Measurements from ENCODE around the gene KIF1A.

Gene KIF1A

GRCh38 chr2:240796543-240797499, 23.2 kb downstream of the KIF1A start:
- TF ChIP-seq RAD21 (IDR thresholded peaks at IDR 0.05; ENCODE audit: low read depth), result no peak
- no peak for TF ChIP-seq USF1 (IDR thresholded peaks at IDR 0.05)
- TF ChIP-seq CREB1 (IDR thresholded peaks at IDR 0.05; ENCODE audit: low read depth), result no peak
- no peak for TF ChIP-seq CEBPB (IDR thresholded peaks at IDR 0.05)
- no peak for TF ChIP-seq TCF12 (IDR thresholded peaks at IDR 0.05; ENCODE audit: low read depth)
- TF ChIP-seq TAF1 (IDR thresholded peaks at IDR 0.05; ENCODE audit: low read depth), result no peak
- TF ChIP-seq ZBTB7A (IDR thresholded peaks at IDR 0.05; ENCODE audit: low read depth), result no peak
- TF ChIP-seq TEAD4 (IDR thresholded peaks at IDR 0.05), result no peak
- no peak for TF ChIP-seq YY1 (IDR thresholded peaks at IDR 0.05; ENCODE audit: low read depth)
- no peak for TF ChIP-seq REST (IDR thresholded peaks at IDR 0.05; ENCODE audit: low read depth)
- no peak for TF ChIP-seq NFIC (IDR thresholded peaks at IDR 0.05)
- TF ChIP-seq FOXM1 (IDR thresholded peaks at IDR 0.05; ENCODE audit: borderline replicate concordance, low read depth), result no peak
- TF ChIP-seq EP300 (IDR thresholded peaks at IDR 0.05; ENCODE audit: borderline replicate concordance), result no peak

- no peak for TF ChIP-seq TAF1 (IDR thresholded peaks at IDR 0.05; ENCODE audit: low read depth)
- TF ChIP-seq REST (IDR thresholded peaks at IDR 0.05; ENCODE audit: low read depth), result no peak
- TF ChIP-seq EGR1 (IDR thresholded peaks at IDR 0.05), result no peak
- TF ChIP-seq RAD21 (IDR thresholded peaks at IDR 0.05; ENCODE audit: low read depth), result no peak
- no peak for TF ChIP-seq CREB1 (IDR thresholded peaks at IDR 0.05; ENCODE audit: low read depth)
- TF ChIP-seq FOXM1 (IDR thresholded peaks at IDR 0.05; ENCODE audit: borderline replicate concordance, low read depth), result no peak
- TF ChIP-seq CEBPB (IDR thresholded peaks at IDR 0.05), result no peak
Observed at GRCh38 chr2:240795916-240796510, 24.0 kb downstream of the KIF1A start.

- TF ChIP-seq RAD21 (IDR thresholded peaks at IDR 0.05; ENCODE audit: low read depth), result no peak
- no peak for TF ChIP-seq EGR1 (IDR thresholded peaks at IDR 0.05)
- TF ChIP-seq ZBTB7A (IDR thresholded peaks at IDR 0.05; ENCODE audit: low read depth), result no peak
- no peak for TF ChIP-seq NFIC (IDR thresholded peaks at IDR 0.05)
- TF ChIP-seq MAX (IDR thresholded peaks at IDR 0.05), result no peak
- TF ChIP-seq CREB1 (IDR thresholded peaks at IDR 0.05; ENCODE audit: low read depth), result no peak
- no peak for TF ChIP-seq CEBPB (IDR thresholded peaks at IDR 0.05)
- TF ChIP-seq USF1 (IDR thresholded peaks at IDR 0.05), result no peak
- TF ChIP-seq EP300 (IDR thresholded peaks at IDR 0.05; ENCODE audit: borderline replicate concordance), result no peak
- no peak for TF ChIP-seq FOXM1 (IDR thresholded peaks at IDR 0.05; ENCODE audit: borderline replicate concordance, low read depth)
- no peak for TF ChIP-seq REST (IDR thresholded peaks at IDR 0.05; ENCODE audit: low read depth)
- no peak for TF ChIP-seq TEAD4 (IDR thresholded peaks at IDR 0.05)
- no peak for TF ChIP-seq TCF12 (IDR thresholded peaks at IDR 0.05; ENCODE audit: low read depth)
- no peak for TF ChIP-seq TAF1 (IDR thresholded peaks at IDR 0.05; ENCODE audit: low read depth)
- TF ChIP-seq YY1 (IDR thresholded peaks at IDR 0.05; ENCODE audit: low read depth), result no peak
Observed at GRCh38 chr2:240795454-240795853, 24.6 kb downstream of the KIF1A start.

- TF ChIP-seq TAF1 (IDR thresholded peaks at IDR 0.05; ENCODE audit: low read depth), result no peak
- no peak for TF ChIP-seq EGR1 (IDR thresholded peaks at IDR 0.05)
- no peak for TF ChIP-seq YY1 (IDR thresholded peaks at IDR 0.05; ENCODE audit: low read depth)
- no peak for TF ChIP-seq RAD21 (IDR thresholded peaks at IDR 0.05; ENCODE audit: low read depth)
- TF ChIP-seq TCF12 (IDR thresholded peaks at IDR 0.05; ENCODE audit: low read depth), result no peak
- no peak for TF ChIP-seq CREB1 (IDR thresholded peaks at IDR 0.05; ENCODE audit: low read depth)
- no peak for TF ChIP-seq EP300 (IDR thresholded peaks at IDR 0.05; ENCODE audit: borderline replicate concordance)
- no peak for TF ChIP-seq TEAD4 (IDR thresholded peaks at IDR 0.05)
- no peak for TF ChIP-seq USF1 (IDR thresholded peaks at IDR 0.05)
- TF ChIP-seq ZBTB7A (IDR thresholded peaks at IDR 0.05; ENCODE audit: low read depth), result no peak
- TF ChIP-seq CEBPB (IDR thresholded peaks at IDR 0.05), result no peak
- no peak for TF ChIP-seq FOXM1 (IDR thresholded peaks at IDR 0.05; ENCODE audit: borderline replicate concordance, low read depth)
- TF ChIP-seq NFIC (IDR thresholded peaks at IDR 0.05), result no peak
- no peak for TF ChIP-seq REST (IDR thresholded peaks at IDR 0.05; ENCODE audit: low read depth)
- no peak for TF ChIP-seq MAX (IDR thresholded peaks at IDR 0.05)
Observed at GRCh38 chr2:240794178-240794721, 25.8 kb downstream of the KIF1A start.

All from Ishikawa (cell line).